HEK293 (cell line): Measurements from ENCODE around the gene HOXD3.

Experiments
- CTCF ChIA-PET: fragments of 350-600 bp; formaldehyde crosslinking; extraction: SDS; loops from one replicate; lab custom pipeline; 2021; ENCODE audit warnings: antibody characterized with exemption; lab: Yijun Ruan, JAX
- POLR2A ChIA-PET: fragments of 300-600 bp; formaldehyde crosslinking; extraction: SDS; loops from one replicate; lab custom pipeline; 2020; ENCODE audit warnings: antibody characterized with exemption, inconsistent platforms; lab: Yijun Ruan, JAX
- H3K27ac ChIP-seq: fragments of 200-500 bp; sonication (Bioruptor generic); 2 replicates; pipeline ENCODE4 v1.5.1; 2014; ENCODE audit warnings: low read depth, low read length, control low read depth, inconsistent platforms; ENCODE audit errors: extremely low read depth
- H3K36me3 ChIP-seq, 2 experiments: fragments of 200-500 bp in 1 of 2; sonication (Bioruptor generic) in 1 of 2; 1 replicate in 1 of 2; 2 replicates in 1 of 2; pipeline ENCODE4 v1.5.1; 2014 to 2017; ENCODE audit warnings: inconsistent platforms in 2 of 2, low read length in 2 of 2; ENCODE audit not compliant: control insufficient read depth in 2 of 2, insufficient read depth in 1 of 2
- H3K4me1 ChIP-seq: fragments of 200-500 bp; sonication (Bioruptor generic); 2 replicates; pipeline ENCODE4 v1.5.1; 2014; ENCODE audit warnings: mild to moderate bottlenecking, low read length, inconsistent platforms; ENCODE audit not compliant: control insufficient read depth, insufficient read depth
- H3K4me3 ChIP-seq: 2 replicates; pipeline ENCODE4 v1.5.1; 2011; ENCODE audit warnings: low read depth, mild to moderate bottlenecking, control low read depth, low read length, moderate library complexity
- H3K9me3 ChIP-seq: fragments of 200-500 bp; sonication (Bioruptor generic); 2 replicates; pipeline ENCODE4 v1.5.1; 2014; ENCODE audit warnings: low read depth, low read length, inconsistent platforms; ENCODE audit not compliant: control insufficient read depth, insufficient read depth
- GLI4 ChIP-seq: fragments of 450-650 bp; formaldehyde crosslinking; IDR thresholded peaks from 2 replicates; pipeline ENCODE4 v1.5.1; 2016; ENCODE audit warnings: missing biosample characterization, missing genetic modification characterization
- KLF8 ChIP-seq: fragments of 450-650 bp; formaldehyde crosslinking; IDR thresholded peaks from 2 replicates; pipeline ENCODE4 v1.5.1; 2016; ENCODE audit warnings: missing biosample characterization, missing genetic modification characterization
- WT1 ChIP-seq: fragments of 450-650 bp; formaldehyde crosslinking; IDR thresholded peaks from 2 replicates; pipeline ENCODE4 v1.5.1; 2016; ENCODE audit warnings: missing biosample characterization, missing genetic modification characterization
- ZBTB7A ChIP-seq: fragments of 450-650 bp; formaldehyde crosslinking; IDR thresholded peaks from 2 replicates; pipeline ENCODE4 v1.5.1; 2016; ENCODE audit warnings: low read depth, missing biosample characterization, missing genetic modification characterization
- ZIC2 ChIP-seq: fragments of 450-650 bp; formaldehyde crosslinking; IDR thresholded peaks from 2 replicates; pipeline ENCODE4 v1.5.1; 2016; ENCODE audit warnings: missing biosample characterization, missing genetic modification characterization
- ZNF155 ChIP-seq: fragments of 450-650 bp; formaldehyde crosslinking; IDR thresholded peaks from 2 replicates; pipeline ENCODE4 v1.5.1; 2016; ENCODE audit warnings: missing biosample characterization, missing genetic modification characterization
- ZNF175 ChIP-seq: fragments of 450-650 bp; formaldehyde crosslinking; IDR thresholded peaks from 2 replicates; pipeline ENCODE4 v1.5.1; 2016; ENCODE audit warnings: missing biosample characterization, missing genetic modification characterization
- ZNF37A ChIP-seq: fragments of 450-650 bp; IDR thresholded peaks from 2 replicates; pipeline ENCODE4 v1.5.1; 2018; ENCODE audit warnings: missing biosample characterization, missing genetic modification characterization
- ZNF558 ChIP-seq: fragments of 450-650 bp; formaldehyde crosslinking; IDR thresholded peaks from 2 replicates; pipeline ENCODE4 v1.5.1; 2016; ENCODE audit warnings: missing biosample characterization, missing genetic modification characterization
- ZNF600 ChIP-seq: fragments of 450-650 bp; formaldehyde crosslinking; IDR thresholded peaks from 2 replicates; pipeline ENCODE4 v1.5.1; 2016; ENCODE audit warnings: missing biosample characterization, missing genetic modification characterization
- ZNF624 ChIP-seq: fragments of 450-650 bp; formaldehyde crosslinking; IDR thresholded peaks from 2 replicates; pipeline ENCODE4 v1.5.1; 2017; ENCODE audit warnings: missing biosample characterization, missing genetic modification characterization
- ZNF747 ChIP-seq: fragments of 450-650 bp; formaldehyde crosslinking; IDR thresholded peaks from 2 replicates; pipeline ENCODE4 v1.5.1; 2016; ENCODE audit warnings: missing biosample characterization, missing genetic modification characterization
- ZNF777 ChIP-seq: fragments of 450-650 bp; formaldehyde crosslinking; IDR thresholded peaks from 2 replicates; pipeline ENCODE4 v1.5.1; 2017; ENCODE audit warnings: missing biosample characterization, missing genetic modification characterization, borderline replicate concordance
- TF ChIP-seq, protein P1 (sequence below): fragments of 450-650 bp; formaldehyde crosslinking; IDR thresholded peaks from 2 replicates; pipeline ENCODE4 v1.5.1; 2016; ENCODE audit warnings: missing biosample characterization, missing genetic modification characterization
- TF ChIP-seq, protein P2 (sequence below): fragments of 450-650 bp; formaldehyde crosslinking; IDR thresholded peaks from 2 replicates; pipeline ENCODE4 v1.5.1; 2016; ENCODE audit warnings: missing biosample characterization, missing genetic modification characterization
- TF ChIP-seq, protein P3 (sequence below): fragments of 450-650 bp; formaldehyde crosslinking; IDR thresholded peaks from 2 replicates; pipeline ENCODE4 v1.5.1; 2017; ENCODE audit warnings: missing biosample characterization, missing genetic modification characterization
- TF ChIP-seq, protein P4 (sequence below): fragments of 450-650 bp; formaldehyde crosslinking; IDR thresholded peaks from 2 replicates; pipeline ENCODE4 v1.5.1; 2016; ENCODE audit warnings: missing biosample characterization, missing genetic modification characterization

Gene HOXD3

DNA sequence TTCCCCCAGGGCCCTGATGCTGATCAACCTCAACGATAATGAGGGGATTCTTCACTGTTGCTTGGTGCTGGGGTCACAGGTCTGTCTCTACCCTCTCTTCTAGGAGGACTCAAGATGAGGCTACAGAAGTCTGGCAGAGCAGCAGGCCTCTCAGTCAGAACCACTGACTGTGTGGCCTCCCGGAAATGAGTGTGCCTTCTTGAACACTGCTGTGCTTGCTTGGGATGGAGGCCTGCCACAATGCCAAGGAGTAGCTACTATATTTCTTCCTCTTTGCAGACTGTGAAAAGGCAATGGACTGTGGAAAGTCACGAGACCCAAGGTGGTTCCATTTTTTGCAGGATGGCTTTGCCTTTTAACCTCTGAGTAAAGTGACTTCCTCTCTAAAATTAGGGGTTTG is 25.6 kb downstream of the HOXD3 start:
- ChIA-PET POLR2A (no interaction called here), CTCF (no interaction called here)
- H3K4me1 ChIP-seq = peaks cover 7% of the 10 kb centered on the region; the same call in 1 of the 2 replicates
- no peak overlapping the region for H3K27ac ChIP-seq
- H3K9me3 ChIP-seq = no peaks in the 10 kb centered on the region
- H3K4me3 ChIP-seq = no peak overlapping the region
- H3K36me3 ChIP-seq = no peaks in the 10 kb centered on the region
- TF ChIP-seq ZNF155 = no peak
- TF ChIP-seq KLF8 (tag by site-specific recombination) = no peak
- TF ChIP-seq, protein P1, sequence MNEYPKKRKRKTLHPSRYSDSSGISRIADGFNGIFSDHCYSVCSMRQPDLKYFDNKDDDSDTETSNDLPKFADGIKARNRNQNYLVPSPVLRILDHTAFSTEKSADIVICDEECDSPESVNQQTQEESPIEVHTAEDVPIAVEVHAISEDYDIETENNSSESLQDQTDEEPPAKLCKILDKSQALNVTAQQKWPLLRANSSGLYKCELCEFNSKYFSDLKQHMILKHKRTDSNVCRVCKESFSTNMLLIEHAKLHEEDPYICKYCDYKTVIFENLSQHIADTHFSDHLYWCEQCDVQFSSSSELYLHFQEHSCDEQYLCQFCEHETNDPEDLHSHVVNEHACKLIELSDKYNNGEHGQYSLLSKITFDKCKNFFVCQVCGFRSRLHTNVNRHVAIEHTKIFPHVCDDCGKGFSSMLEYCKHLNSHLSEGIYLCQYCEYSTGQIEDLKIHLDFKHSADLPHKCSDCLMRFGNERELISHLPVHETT (tag by site-specific recombination) = no peak
- no peak for TF ChIP-seq ZNF175 (tag by site-specific recombination)

DNA sequence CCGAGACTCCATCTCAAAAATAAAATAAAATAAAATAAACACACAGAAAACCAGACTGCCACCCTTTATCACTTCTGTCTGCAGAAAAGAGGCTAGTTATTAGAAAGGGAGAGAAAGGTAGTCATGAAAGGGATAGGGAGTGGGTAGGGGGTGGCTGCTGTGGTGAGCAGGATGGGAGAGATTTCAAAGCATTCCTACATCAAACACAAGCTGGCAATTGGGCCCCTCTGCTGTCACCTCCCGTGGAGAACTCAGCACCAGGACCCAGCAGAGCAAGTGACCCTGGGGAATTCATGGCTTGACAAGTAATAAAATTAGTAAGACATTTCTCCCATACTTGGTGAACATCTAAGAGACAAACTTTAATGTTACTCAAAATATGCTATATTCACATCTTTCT is 27.6 kb downstream of the HOXD3 start:
- Histone ChIP-seq H3K27ac (no peak overlapping the region), H3K36me3 (no peaks in the 10 kb centered on the region), H3K4me3 (no peak overlapping the region), H3K4me1 (peaks cover 3% of the 10 kb centered on the region; the same call in 1 of the 2 replicates), H3K9me3 (no peaks in the 10 kb centered on the region)
- POLR2A ChIA-PET = no interaction called here
- TF ChIP-seq ZIC2 = peak; percentile 64
- no peak for TF ChIP-seq ZBTB7A (tag by site-specific recombination)
- CTCF ChIA-PET = interaction anchor here (0.6 kb wide), 1 partner anchor 40 kb away, joined by 3 read pairs; no protein-coding TSS in a partner anchor

DNA sequence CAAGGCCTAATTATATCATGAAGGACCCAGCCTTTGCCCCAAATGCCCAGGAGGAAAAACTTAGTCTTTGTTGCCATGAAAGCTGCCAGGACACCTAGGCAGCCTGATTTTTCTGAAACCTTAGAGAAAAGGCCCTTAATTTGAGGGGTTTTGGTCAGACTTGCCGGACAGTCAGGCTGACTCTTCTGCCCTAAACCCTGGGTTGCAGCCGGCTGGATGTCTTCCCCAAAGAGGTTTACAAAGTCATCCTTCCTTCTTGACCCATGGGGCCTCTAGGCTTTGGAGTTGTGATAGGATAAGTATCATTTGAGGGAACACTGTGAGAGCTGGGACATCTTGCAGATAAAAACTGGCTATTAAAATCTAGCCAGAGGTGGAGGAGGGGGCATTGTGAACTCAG is 28.9 kb downstream of the HOXD3 start:
- POLR2A ChIA-PET = interaction anchor here (0.6 to 0.7 kb wide), 2 partner anchors 75 to 89 kb away, joined by 3 read pairs; no protein-coding TSS in a partner anchor
- Histone ChIP-seq H3K27ac (no peak overlapping the region), H3K4me3 (no peak overlapping the region)
- TF ChIP-seq, protein P2, sequence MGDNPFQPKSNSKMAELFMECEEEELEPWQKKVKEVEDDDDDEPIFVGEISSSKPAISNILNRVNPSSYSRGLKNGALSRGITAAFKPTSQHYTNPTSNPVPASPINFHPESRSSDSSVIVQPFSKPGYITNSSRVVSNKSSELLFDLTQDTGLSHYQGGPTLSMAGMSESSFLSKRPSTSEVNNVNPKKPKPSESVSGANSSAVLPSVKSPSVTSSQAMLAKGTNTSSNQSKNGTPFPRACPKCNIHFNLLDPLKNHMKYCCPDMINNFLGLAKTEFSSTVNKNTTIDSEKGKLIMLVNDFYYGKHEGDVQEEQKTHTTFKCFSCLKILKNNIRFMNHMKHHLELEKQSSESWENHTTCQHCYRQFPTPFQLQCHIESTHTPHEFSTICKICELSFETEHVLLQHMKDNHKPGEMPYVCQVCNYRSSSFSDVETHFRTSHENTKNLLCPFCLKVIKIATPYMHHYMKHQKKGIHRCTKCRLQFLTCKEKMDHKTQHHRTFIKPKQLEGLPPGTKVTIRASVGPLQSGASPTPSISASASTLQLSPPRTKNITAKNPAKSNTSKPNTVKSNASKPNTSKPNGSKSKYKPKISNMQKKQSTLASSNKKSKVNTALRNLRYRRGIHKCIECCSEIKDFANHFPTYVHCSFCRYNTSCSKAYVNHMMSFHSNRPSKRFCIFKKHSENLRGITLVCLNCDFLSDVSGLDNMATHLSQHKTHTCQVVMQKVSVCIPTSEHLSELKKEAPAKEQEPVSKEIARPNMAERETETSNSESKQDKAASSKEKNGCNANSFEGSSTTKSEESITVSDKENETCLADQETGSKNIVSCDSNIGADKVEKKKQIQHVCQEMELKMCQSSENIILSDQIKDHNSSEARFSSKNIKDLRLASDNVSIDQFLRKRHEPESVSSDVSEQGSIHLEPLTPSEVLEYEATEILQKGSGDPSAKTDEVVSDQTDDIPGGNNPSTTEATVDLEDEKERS (tag by site-specific recombination) = no peak
- no peak for TF ChIP-seq ZNF624 (tag by site-specific recombination)
- no peak for TF ChIP-seq ZNF600
- TF ChIP-seq, protein P3, sequence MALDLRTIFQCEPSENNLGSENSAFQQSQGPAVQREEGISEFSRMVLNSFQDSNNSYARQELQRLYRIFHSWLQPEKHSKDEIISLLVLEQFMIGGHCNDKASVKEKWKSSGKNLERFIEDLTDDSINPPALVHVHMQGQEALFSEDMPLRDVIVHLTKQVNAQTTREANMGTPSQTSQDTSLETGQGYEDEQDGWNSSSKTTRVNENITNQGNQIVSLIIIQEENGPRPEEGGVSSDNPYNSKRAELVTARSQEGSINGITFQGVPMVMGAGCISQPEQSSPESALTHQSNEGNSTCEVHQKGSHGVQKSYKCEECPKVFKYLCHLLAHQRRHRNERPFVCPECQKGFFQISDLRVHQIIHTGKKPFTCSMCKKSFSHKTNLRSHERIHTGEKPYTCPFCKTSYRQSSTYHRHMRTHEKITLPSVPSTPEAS = no peak
- no peak for TF ChIP-seq ZNF37A (tag by site-specific recombination)
- no peak for TF ChIP-seq WT1
- TF ChIP-seq ZNF558 = no peak
- no peak for TF ChIP-seq ZNF777
- no peak for TF ChIP-seq ZNF747 (tag by site-specific recombination)
- TF ChIP-seq GLI4 (tag by site-specific recombination) = no peak
- TF ChIP-seq, protein P4, sequence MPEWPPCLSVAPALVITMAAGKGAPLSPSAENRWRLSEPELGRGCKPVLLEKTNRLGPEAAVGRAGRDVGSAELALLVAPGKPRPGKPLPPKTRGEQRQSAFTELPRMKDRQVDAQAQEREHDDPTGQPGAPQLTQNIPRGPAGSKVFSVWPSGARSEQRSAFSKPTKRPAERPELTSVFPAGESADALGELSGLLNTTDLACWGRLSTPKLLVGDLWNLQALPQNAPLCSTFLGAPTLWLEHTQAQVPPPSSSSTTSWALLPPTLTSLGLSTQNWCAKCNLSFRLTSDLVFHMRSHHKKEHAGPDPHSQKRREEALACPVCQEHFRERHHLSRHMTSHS (tag by site-specific recombination) = no peak
- TF ChIP-seq, all 188 proteins: peak for 0
- CTCF ChIA-PET = interaction anchor here (0.6 kb wide), 1 partner anchor 14 kb away, joined by 3 read pairs; no protein-coding TSS in a partner anchor
- H3K36me3 ChIP-seq = no peaks in the 10 kb centered on the region
- peaks cover 3% of the 10 kb centered on the region; the same call in 1 of the 2 replicates for H3K4me1 ChIP-seq
- no peaks in the 10 kb centered on the region for H3K9me3 ChIP-seq
